ENCODE measurements around the gene FSTL3.

- peak; percentile 70 for TF ChIP-seq CTCF (CRISPR knock-in tag; IDR thresholded peaks at IDR 0.05)
- no peak for TF ChIP-seq SRSF9 (IDR thresholded peaks at IDR 0.05; ENCODE audit: borderline replicate concordance, insufficient read depth, low read depth, low read length, poor library complexity, severe bottlenecking)
- no peak for TF ChIP-seq HOXA7 (CRISPR knock-in tag; IDR thresholded peaks at IDR 0.05)
- TF ChIP-seq ZNF83 (CRISPR knock-in tag; IDR thresholded peaks at IDR 0.05; ENCODE audit: borderline replicate concordance) = no peak
- TF ChIP-seq JUNB (CRISPR knock-in tag; IDR thresholded peaks at IDR 0.05; ENCODE audit: borderline replicate concordance) = no peak
- no peak for TF ChIP-seq RBM22 (optimal IDR thresholded peaks at IDR 0.05; ENCODE audit: low read length)
- TF ChIP-seq EP300 (IDR thresholded peaks at IDR 0.05; ENCODE audit: low read depth in 2 of 2, low read length in 2 of 2) = no peak
- no peak for TF ChIP-seq EP300 (CRISPR knock-in tag; IDR thresholded peaks at IDR 0.05; ENCODE audit: borderline replicate concordance)
- TF ChIP-seq TCF7L2 (IDR thresholded peaks at IDR 0.05; ENCODE audit: low read depth, low read length) = no peak
Measured at GRCh38 chr19:628168-628567, 48.0 kb upstream of the FSTL3 start.

Measured in HepG2 (cell line).